T-cell (primary cell): ENCODE results near the gene RNF215. TPM values are rescaled to one million over a fixed set of nuclear protein-coding genes. Genes with fewer than 3 reads are reported as not detected.

Experiments used
- ATAC-seq, 4 experiments: fragments of 200-7000 bp in 3 of 4; fragments of 150-1000 bp in 1 of 4; cut with Tn5 transposase; replicated peaks in 1 of 4; 1 replicate in 3 of 4; 2 replicates in 1 of 4; pipeline ENCODE4 v1.10.0; 2021; ENCODE audit warnings: moderate library complexity in 3 of 4, mild to moderate bottlenecking in 2 of 4, moderate number of reproducible peaks in 1 of 4
- CTCF ChIA-PET, 2 donors: fragments of 300-600 bp; sonication (Branson Sonifier 250); formaldehyde crosslinking; loops; one replicate each; lab custom pipeline; 2022; ENCODE audit warnings: antibody characterized with exemption in 2 of 2; lab: Charles Lee
- POLR2A ChIA-PET, 2 donors: fragments of 300-600 bp; sonication (Branson Sonifier 250); formaldehyde crosslinking; loops; one replicate each; lab custom pipeline; 2022; ENCODE audit warnings: antibody characterized with exemption in 2 of 2; lab: Charles Lee
- DNase-seq, 35 experiments: peaks; one replicate each; pipeline versions ENCODE4 v3.0.0 to v3.0.0-alpha.2; 2013 to 2023
- H3K27ac ChIP-seq: one replicate; pipeline ENCODE4 v1.5.1; 2013; ENCODE audit warnings: low read length
- H3K27me3 ChIP-seq, 2 experiments: replicated peaks in 1 of 2; 1 replicate in 1 of 2; 2 replicates in 1 of 2; pipeline versions ENCODE4 v1.6.1 to v1.7.0; 2013; ENCODE audit warnings: low read length in 1 of 2, mixed read lengths in 1 of 2; ENCODE audit not compliant: control insufficient read depth in 2 of 2, insufficient read depth in 2 of 2; ENCODE audit errors: extremely low read depth in 1 of 2
- H3K36me3 ChIP-seq, 2 donors: 1 replicate in 1 of 2; 2 replicates in 1 of 2; pipeline versions ENCODE4 v1.6.1 to v1.7.0; 2013; ENCODE audit warnings: low read length in 1 of 2; ENCODE audit not compliant: control insufficient read depth in 2 of 2, insufficient read depth in 1 of 2; ENCODE audit errors: extremely low read depth in 1 of 2
- H3K4me1 ChIP-seq, 2 experiments: 1 replicate in 1 of 2; 2 replicates in 1 of 2; pipeline versions ENCODE4 v1.6.1 to v1.7.0; 2013; ENCODE audit warnings: low read length in 2 of 2, mixed read lengths in 1 of 2; ENCODE audit not compliant: insufficient read depth in 2 of 2, control insufficient read depth in 1 of 2; ENCODE audit errors: extremely low read depth in 1 of 2
- H3K4me3 ChIP-seq, 2 donors: 1 replicate in 1 of 2; 2 replicates in 1 of 2; pipeline versions ENCODE4 v1.5.1 to v1.7.0; 2013; ENCODE audit warnings: mild to moderate bottlenecking in 2 of 2, low read length in 1 of 2, moderate library complexity in 1 of 2; ENCODE audit not compliant: control insufficient read depth in 1 of 2; ENCODE audit errors: extremely low read depth in 1 of 2
- H3K9me3 ChIP-seq: 2 replicates; pipeline ENCODE4 v1.7.0; 2013
- H3K27ac Mint-ChIP-seq, 2 donors: one replicate each; pipeline ENCODE4 v1.8.0; 2020 to 2021; ENCODE audit warnings: mild to moderate bottlenecking in 2 of 2, mixed read lengths in 2 of 2
- H3K27me3 Mint-ChIP-seq, 2 donors: one replicate each; pipeline ENCODE4 v1.8.0; 2021 to 2022; ENCODE audit warnings: mixed read lengths in 2 of 2
- H3K36me3 Mint-ChIP-seq: one replicate; pipeline ENCODE4 v1.8.0; 2021; ENCODE audit warnings: mixed read lengths
- H3K4me1 Mint-ChIP-seq, 3 donors: one replicate each; pipeline ENCODE4 v1.8.0; 2020 to 2022; ENCODE audit warnings: mixed read lengths in 3 of 3, mild to moderate bottlenecking in 1 of 3
- H3K4me3 Mint-ChIP-seq, 3 donors: one replicate each; pipeline ENCODE4 v1.8.0; 2020 to 2022; ENCODE audit warnings: mild to moderate bottlenecking in 3 of 3, mixed read lengths in 3 of 3, moderate library complexity in 3 of 3
- H3K9me3 Mint-ChIP-seq, 3 donors: one replicate each; pipeline ENCODE4 v1.8.0; 2020 to 2022; ENCODE audit warnings: mixed read lengths in 3 of 3
- WGBS: methylation state at CpG from one replicate; pipeline ENCODE4 v1.1.5; 2013; ENCODE audit warnings: missing lambda C conversion rate; ENCODE audit not compliant: insufficient coverage; 5-methylcytosine and 5-hydroxymethylcytosine counted together
- total RNA-seq, 35 experiments: library from RNA in 6 of 35; stranded (reverse) in 6 of 35; fragments of 120-200 nt in 1 of 35; gene quantifications; one replicate each; pipeline versions ENCODE4 v1.2.1 to v1.2.4 and lab custom pipeline; 2013 to 2026

The RNF215 gene
- total RNA-seq, 5 donors from 2014 or later (not counting 1 experiment from before 2014, with no cell fraction given) = 6.2 to 8.4 (median 6.3) TPM

GRCh38 chr22:30332994-30333706 is 54.1 kb downstream of the RNF215 start:
- DNase-seq = no peak
- WGBS = 40% methylated on average over 1 of the region's 2 CpGs
- H3K27ac ChIP-seq = no peak overlapping the region
- Mint-ChIP-seq H3K36me3 (peaks cover 42% of the 10 kb centered on the region), H3K27ac (peak overlapping the region; percentile 44 to 74), H3K27me3 (no peaks in the 10 kb centered on the region), H3K4me1 (peaks cover 1 to 6% (median 3%) of the 10 kb centered on the region in 3 donors), H3K9me3 (no peaks in the 10 kb centered on the region), H3K4me3 (no peak overlapping the region)
- H3K4me3 ChIP-seq = no peak overlapping the region
- no peaks in the 10 kb centered on the region for H3K4me1 ChIP-seq
- H3K36me3 ChIP-seq = peaks cover 26 to 66% of the 10 kb centered on the region in 2 donors
- CTCF ChIA-PET = no interaction called here
- H3K9me3 ChIP-seq = no peaks in the 10 kb centered on the region
- no peak for ATAC-seq
- POLR2A ChIA-PET = interaction anchor here in 1 of 2 donors (0.5 to 0.6 kb wide), 2 partner anchors 10 to 162 kb away, joined by 3 to 9 read pairs; no protein-coding TSS in a partner anchor
- no peaks in the 10 kb centered on the region for H3K27me3 ChIP-seq

GRCh38 chr22:30332551-30332950 is 54.7 kb downstream of the RNF215 start:
- Mint-ChIP-seq H3K4me3 (no peak overlapping the region), H3K27me3 (no peaks in the 10 kb centered on the region), H3K27ac (peak overlapping the region in 1 of 2 donors; percentile 62), H3K4me1 (peaks cover 6 to 11% (median 9%) of the 10 kb centered on the region in 3 donors), H3K9me3 (no peaks in the 10 kb centered on the region), H3K36me3 (peaks cover 36% of the 10 kb centered on the region)
- ATAC-seq (no peak), DNase-seq (no peak)
- POLR2A ChIA-PET = interaction anchor here (0.6 kb wide), 2 partner anchors 80 to 162 kb away, joined by 5 to 9 read pairs; no protein-coding TSS in a partner anchor
- 93% methylated on average over 3 of the region's 5 CpGs for WGBS
- CTCF ChIA-PET = no interaction called here
- H3K4me3 ChIP-seq = no peak overlapping the region
- H3K4me1 ChIP-seq = peaks cover 3% of the 10 kb centered on the region in 2 experiments
- no peak overlapping the region for H3K27ac ChIP-seq
- peaks cover 23 to 61% of the 10 kb centered on the region in 2 donors for H3K36me3 ChIP-seq
- H3K27me3 ChIP-seq = no peaks in the 10 kb centered on the region
- H3K9me3 ChIP-seq = no peaks in the 10 kb centered on the region

Other genes starting within 250 kb of the RNF215 start
- 1 to 10 TPM in 3 of 5 donors, under 1 TPM in 2; 0.26 to 3.3 (median 1.4) TPM for gene LIF, start 140.7 kb downstream of the RNF215 start, total RNA-seq
- gene OSM, start 120.6 kb downstream of the RNF215 start, total RNA-seq = 10 to 100 TPM in 2 of 5 donors, 1 to 10 TPM in 3; 5.9 to 16.5 (median 7.4) TPM
- gene CASTOR1, start 97.9 kb downstream of the RNF215 start, total RNA-seq = 10 to 100 TPM; 12.8 to 21.9 (median 16.1) TPM
- 10 to 100 TPM; 56.2 to 84.3 (median 82.3) TPM for gene TBC1D10A, start 60.5 kb downstream of the RNF215 start, total RNA-seq
- gene SF3A1, start 30.5 kb downstream of the RNF215 start, total RNA-seq = 100 to 1,000 TPM; 272 to 323 (median 292) TPM
- 10 to 100 TPM in 1 of 5 donors, 1 to 10 TPM in 4; 4.6 to 10.9 (median 5.1) TPM for gene CCDC157, start 30.4 kb downstream of the RNF215 start, total RNA-seq
- gene SEC14L2, start 9.6 kb upstream of the RNF215 start, total RNA-seq = 10 to 100 TPM; 10.9 to 87.9 (median 15.8) TPM
- 10 to 100 TPM; 22.7 to 59.2 (median 29.4) TPM for gene MTFP1, start 38.4 kb upstream of the RNF215 start, total RNA-seq
- gene SEC14L3, start 84.6 kb upstream of the RNF215 start, total RNA-seq = not detected
- under 1 TPM in 1 of 5 donors, not detected in 4; 0.10 TPM for gene SEC14L4, start 118.3 kb upstream of the RNF215 start, total RNA-seq
- under 1 TPM in 1 of 5 donors, not detected in 4; 0.13 TPM for gene SEC14L6, start 159.3 kb upstream of the RNF215 start, total RNA-seq
- gene GAL3ST1, start 187.3 kb upstream of the RNF215 start, total RNA-seq = 1 to 10 TPM in 3 of 5 donors, not detected in 2; 1.1 to 1.5 (median 1.5) TPM
- gene PES1, start 204.5 kb upstream of the RNF215 start, total RNA-seq = 10 to 100 TPM; 36.0 to 66.2 (median 63.1) TPM
- under 1 TPM; 0.26 to 0.65 (median 0.57) TPM for gene TCN2, start 219.8 kb upstream of the RNF215 start, total RNA-seq
- 1 to 10 TPM; 2.9 to 4.8 (median 3.5) TPM for gene SLC35E4, start 248.4 kb upstream of the RNF215 start, total RNA-seq